ENCODE data around the gene LIN28A. TPM values are rescaled to one million over a fixed set of nuclear protein-coding genes. Genes with fewer than 3 reads are reported as not detected.
A peak's percentile ranks its signal among the peaks of the same experiment; 100 is the strongest.

The LIN28A gene
- total and polyA plus RNA-seq, 10 of the 15 experiments (the other 5 are each of a cell fraction or from before 2014, with no cell fraction given): 0.13 to 0.59 (median 0.30) TPM; not detected in 7

DNA sequence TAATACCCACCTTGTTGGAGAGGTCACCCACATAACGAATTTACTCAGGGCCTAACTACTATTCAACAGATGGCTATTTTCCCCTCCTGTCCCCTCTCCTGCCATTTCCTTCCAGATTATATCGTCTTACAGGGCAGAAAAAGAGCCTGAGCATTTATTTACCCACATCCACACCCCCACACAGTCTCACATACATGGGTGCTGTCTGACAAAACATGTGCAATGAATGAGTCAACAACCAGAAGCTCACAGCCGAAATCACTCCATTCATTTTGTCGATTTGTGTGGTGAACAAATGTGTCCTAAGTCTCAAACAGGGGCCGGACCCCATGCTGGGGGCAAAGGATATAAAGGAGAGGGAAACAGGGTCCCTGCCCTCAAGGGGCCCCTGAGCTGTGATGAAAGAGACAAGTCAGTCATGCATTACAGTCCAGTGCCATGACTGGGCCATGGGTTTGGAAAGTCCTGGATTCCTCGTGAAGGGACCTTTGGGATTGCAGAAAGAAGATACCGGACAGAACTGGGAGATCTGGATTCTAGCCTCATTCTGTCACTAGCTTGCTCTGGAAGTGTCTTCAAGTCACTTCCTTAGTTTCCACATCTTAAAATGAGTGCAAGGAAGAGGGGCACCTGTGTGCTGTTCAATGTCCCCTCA, 21.7 kb upstream of the LIN28A start:
- no peak overlapping the region for H3K9ac ChIP-seq (ENCODE audit: control insufficient read depth, insufficient read depth, low read length)
- intact Hi-C loops (cut with micrococcal nuclease; ENCODE audit: unreplicated experiment) (no loop called here), in situ Hi-C loops (cut with MboI) (no loop called here)
- ATAC-seq (no peak), FAIRE-seq (no peak), DNase-seq (ENCODE audit: low read depth, low spot score) (no peak)
- no peak overlapping the region for H2AFZ ChIP-seq (ENCODE audit: control insufficient read depth, low read depth, low read length)
- H3K36me3 ChIP-seq (ENCODE audit: control insufficient read depth in 2 of 2, insufficient read depth in 2 of 2, low read length in 1 of 2): no peaks in the 10 kb centered on the region
- ChIA-PET SMC1A (ENCODE audit: uncharacterized antibody, unreplicated experiment) (no interaction called here), RAD21 (ENCODE audit: unreplicated experiment) (interaction anchor here (0.8 to 2.8 kb wide), 3 partner anchors 24 to 103 kb away, joined by 3 to 25 read pairs (median 5); no protein-coding TSS in a partner anchor), CTCF (interaction anchor here (1.2 to 2.4 kb wide), 4 partner anchors 11 to 104 kb away, joined by 3 to 11 read pairs (median 6); no protein-coding TSS in a partner anchor), POLR2A (interaction anchor here (0.5 to 1.0 kb wide), 2 partner anchors 11 to 18 kb away, joined by 3 to 6 read pairs; no protein-coding TSS in a partner anchor)
- no peak overlapping the region for H3K4me3 ChIP-seq
- TF ChIP-seq, protein P1, sequence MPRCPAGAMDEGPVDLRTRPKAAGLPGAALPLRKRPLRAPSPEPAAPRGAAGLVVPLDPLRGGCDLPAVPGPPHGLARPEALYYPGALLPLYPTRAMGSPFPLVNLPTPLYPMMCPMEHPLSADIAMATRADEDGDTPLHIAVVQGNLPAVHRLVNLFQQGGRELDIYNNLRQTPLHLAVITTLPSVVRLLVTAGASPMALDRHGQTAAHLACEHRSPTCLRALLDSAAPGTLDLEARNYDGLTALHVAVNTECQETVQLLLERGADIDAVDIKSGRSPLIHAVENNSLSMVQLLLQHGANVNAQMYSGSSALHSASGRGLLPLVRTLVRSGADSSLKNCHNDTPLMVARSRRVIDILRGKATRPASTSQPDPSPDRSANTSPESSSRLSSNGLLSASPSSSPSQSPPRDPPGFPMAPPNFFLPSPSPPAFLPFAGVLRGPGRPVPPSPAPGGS (IDR thresholded peaks at IDR 0.05; ENCODE audit: borderline replicate concordance, insufficient read depth, low read depth, low read length, poor library complexity, severe bottlenecking): peak; percentile 45
- no peak for TF ChIP-seq CHD1 (IDR thresholded peaks at IDR 0.05; ENCODE audit: low read depth, low read length)
- 36% methylated on average over 7 of the region's 7 CpGs for WGBS (ENCODE audit: insufficient coverage, insufficient replicate concordance, low lambda C conversion rate, missing lambda C conversion rate)
- no peak overlapping the region for H3K4me2 ChIP-seq (ENCODE audit: control insufficient read depth, insufficient read depth)
- no peak overlapping the region for H3K27ac ChIP-seq (ENCODE audit: control insufficient read depth, insufficient read depth)
- BruUV-seq (replicated peaks): no TSS peak
- H3K4me1 ChIP-seq (ENCODE audit: control insufficient read depth, insufficient read depth, low read length): no peaks in the 10 kb centered on the region
- no peaks in the 10 kb centered on the region for H4K20me1 ChIP-seq (ENCODE audit: control insufficient read depth, insufficient read depth)
- no peaks in the 10 kb centered on the region for H3K9me3 ChIP-seq (replicated peaks; ENCODE audit: control insufficient read depth, insufficient read depth, low read length)
- no peaks in the 10 kb centered on the region; a peak in 1 of 4 replicates for H3K27me3 ChIP-seq (replicated peaks in 1 of 2; ENCODE audit: control insufficient read depth in 2 of 2, insufficient read depth in 2 of 2, low read length in 1 of 2)
- no peaks in the 10 kb centered on the region for H3K79me2 ChIP-seq (ENCODE audit: control insufficient read depth, insufficient read depth, low read length)
